BLaER1 treated with 17β-estradiol and CSF1 and Interleukin-3, amounts not matched to agents 10 nM and 100 nM (cell line): ENCODE results near the gene ACTN2.

Source experiments
- H3K27ac ChIP-seq, 11 experiments: shearing (Covaris generic); formaldehyde crosslinking; 2 replicates each; pipeline ENCODE4 v1.8.1; 2022
- H3K27me3 ChIP-seq, 11 experiments: shearing (Covaris generic); formaldehyde crosslinking; 2 replicates each; pipeline ENCODE4 v1.8.1; 2022
- H3K36me3 ChIP-seq, 11 experiments: shearing (Covaris generic); formaldehyde crosslinking; 2 replicates each; pipeline ENCODE4 v1.8.1; 2022
- H3K4me1 ChIP-seq, 10 experiments: shearing (Covaris generic); formaldehyde crosslinking; 2 replicates each; pipeline ENCODE4 v1.8.1; 2022
- H3K4me2 ChIP-seq, 11 experiments: shearing (Covaris generic); formaldehyde crosslinking; 2 replicates each; pipeline ENCODE4 v1.8.1; 2022
- H3K4me3 ChIP-seq, 10 experiments: shearing (Covaris generic); formaldehyde crosslinking; 2 replicates each; pipeline ENCODE4 v1.8.1; 2022
- H3K9ac ChIP-seq, 11 experiments: shearing (Covaris generic); formaldehyde crosslinking; 2 replicates each; pipeline ENCODE4 v1.8.1; 2022
- H3K9me3 ChIP-seq, 11 experiments: shearing (Covaris generic); formaldehyde crosslinking; replicated peaks in 1 of 11; 2 replicates each; pipeline ENCODE4 v1.8.1; 2022
- H4K20me1 ChIP-seq, 11 experiments: shearing (Covaris generic); formaldehyde crosslinking; 2 replicates each; pipeline ENCODE4 v1.8.1; 2022
- Cebpa-rat ChIP-seq, 11 experiments: shearing (Covaris generic); IDR thresholded peaks; 2 replicates each; pipeline ENCODE4 v1.8.1; 2022

ACTN2 gene

DNA sequence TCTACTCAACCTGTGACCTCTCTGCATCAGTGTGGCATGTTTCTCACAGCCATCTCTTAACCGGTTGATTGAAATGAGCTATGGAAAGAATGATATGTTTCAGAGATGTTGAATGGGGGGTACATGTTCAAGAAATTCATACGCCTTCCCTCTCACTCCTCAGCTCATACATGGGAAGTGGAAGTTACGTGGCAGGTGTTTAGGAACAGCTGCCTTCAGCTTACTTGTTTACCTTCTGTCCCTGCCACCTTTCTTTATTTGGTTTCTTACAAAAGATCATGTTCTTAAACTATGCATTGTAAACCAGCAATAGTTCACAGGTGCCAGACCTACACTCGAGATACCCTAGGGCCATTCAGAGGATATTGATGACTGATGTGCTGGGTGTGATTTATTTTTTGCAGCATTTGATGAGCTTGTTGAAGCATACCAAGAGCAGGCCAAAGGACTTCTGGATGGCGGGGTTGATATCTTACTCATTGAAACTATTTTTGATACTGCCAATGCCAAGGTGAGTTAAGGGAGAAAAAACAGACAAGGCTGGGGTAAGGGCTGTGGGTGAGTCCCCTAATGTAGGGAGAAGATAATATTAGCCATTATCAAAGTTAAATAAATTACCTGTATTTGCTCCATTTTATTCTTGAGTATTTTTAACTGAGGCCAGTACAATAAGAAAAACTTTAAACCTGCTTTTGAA is 126.2 kb downstream of the ACTN2 start:
- no peak overlapping the region for H3K4me2 ChIP-seq
- H3K9ac ChIP-seq = no peak overlapping the region
- peaks cover 98 to 100% (median 100%) of the 10 kb centered on the region in 11 experiments for H3K36me3 ChIP-seq
- TF ChIP-seq Cebpa-rat (IDR thresholded peaks at IDR 0.05) = no peak
- H3K4me1 ChIP-seq = peaks cover 0 to 23% (median 0%) of the 10 kb centered on the region in 10 experiments; a peak in 2 of 20 replicates
- peaks cover 0 to 21% (median 0%) of the 10 kb centered on the region in 11 experiments; a peak in 2 of 22 replicates for H4K20me1 ChIP-seq
- no peak overlapping the region for H3K4me3 ChIP-seq
- no peaks in the 10 kb centered on the region for H3K9me3 ChIP-seq
- H3K27ac ChIP-seq = no peak overlapping the region
- no peaks in the 10 kb centered on the region for H3K27me3 ChIP-seq
